H9 (cell line): ENCODE data around the gene FAM209A. TPM values are rescaled to one million over a fixed set of nuclear protein-coding genes. Genes with fewer than 3 reads are reported as not detected.

Experiments
- DNase-seq: peaks from one replicate; pipeline ENCODE4 v3.0.0-alpha.2; 2017
- H2AFZ ChIP-seq: one replicate; pipeline ENCODE4 v1.6.1; 2013; ENCODE audit warnings: mild to moderate bottlenecking, low read length, control low read depth, moderate library complexity
- H2AK5ac ChIP-seq: 2 replicates; pipeline ENCODE4 v1.6.1; 2013; ENCODE audit warnings: low read length, control low read depth, mixed read lengths; ENCODE audit not compliant: insufficient read length
- H2BK120ac ChIP-seq: one replicate; pipeline ENCODE4 v1.6.1; 2013; ENCODE audit warnings: low read depth, mild to moderate bottlenecking, low read length, control low read depth, inconsistent platforms; ENCODE audit not compliant: poor library complexity, severe bottlenecking
- H2BK12ac ChIP-seq: 2 replicates; pipeline ENCODE4 v1.6.1; 2013; ENCODE audit warnings: low read length, control low read depth, mixed read lengths, low read depth; ENCODE audit not compliant: insufficient read length
- H2BK15ac ChIP-seq: 2 replicates; pipeline ENCODE4 v1.6.1; 2013; ENCODE audit warnings: low read depth, low read length, control low read depth
- H2BK20ac ChIP-seq: one replicate; pipeline ENCODE4 v1.6.1; 2013; ENCODE audit warnings: low read depth, mild to moderate bottlenecking, low read length, control low read depth, inconsistent platforms; ENCODE audit not compliant: poor library complexity, severe bottlenecking
- H2BK5ac ChIP-seq: 2 replicates; pipeline ENCODE4 v1.6.1; 2013; ENCODE audit warnings: low read length, control low read depth, mixed read lengths; ENCODE audit not compliant: insufficient read length
- H3K14ac ChIP-seq: 2 replicates; pipeline ENCODE4 v1.6.1; 2013; ENCODE audit warnings: low read length, control low read depth; ENCODE audit not compliant: insufficient read depth
- H3K18ac ChIP-seq: 2 replicates; pipeline ENCODE4 v1.6.1; 2013; ENCODE audit warnings: low read depth, mild to moderate bottlenecking, mixed read lengths, low read length, control low read depth; ENCODE audit not compliant: insufficient read length
- H3K23ac ChIP-seq: 2 replicates; pipeline ENCODE4 v1.6.1; 2013; ENCODE audit warnings: low read length, control low read depth, mixed read lengths, low read depth; ENCODE audit not compliant: insufficient read length
- H3K23me2 ChIP-seq: 2 replicates; pipeline ENCODE4 v1.6.1; 2013; ENCODE audit warnings: low read depth, mild to moderate bottlenecking, mixed read lengths, low read length, control low read depth; ENCODE audit not compliant: insufficient read length, poor library complexity, severe bottlenecking
- H3K27ac ChIP-seq: 2 replicates; pipeline ENCODE4 v1.5.1; 2013; ENCODE audit warnings: low read length, control low read depth, mixed read lengths, low read depth; ENCODE audit not compliant: insufficient read length
- H3K27me3 ChIP-seq: 2 replicates; pipeline ENCODE4 v1.6.1; 2013; ENCODE audit warnings: low read length, control low read depth, inconsistent platforms; ENCODE audit not compliant: insufficient read depth
- H3K4ac ChIP-seq: 2 replicates; pipeline ENCODE4 v1.6.1; 2013; ENCODE audit warnings: low read depth, mild to moderate bottlenecking, control low read depth, inconsistent platforms, low read length, moderate library complexity
- H3K4me1 ChIP-seq: 2 replicates; pipeline ENCODE4 v1.6.1; 2013; ENCODE audit warnings: low read length, control low read depth, inconsistent platforms; ENCODE audit not compliant: insufficient read depth
- H3K4me2 ChIP-seq: 2 replicates; pipeline ENCODE4 v1.6.1; 2013; ENCODE audit warnings: low read length, control low read depth, mixed read lengths; ENCODE audit not compliant: insufficient read length, insufficient read depth
- H3K56ac ChIP-seq: 2 replicates; pipeline ENCODE4 v1.6.1; 2013; ENCODE audit warnings: low read depth, mild to moderate bottlenecking, mixed read lengths, low read length, control low read depth; ENCODE audit not compliant: insufficient read length
- H3K79me1 ChIP-seq: 2 replicates; pipeline ENCODE4 v1.6.1; 2013; ENCODE audit warnings: low read depth, mild to moderate bottlenecking, moderate library complexity, low read length, control low read depth, inconsistent platforms; ENCODE audit not compliant: insufficient read depth, poor library complexity, severe bottlenecking
- H3K79me2 ChIP-seq: 2 replicates; pipeline ENCODE4 v1.6.1; 2013; ENCODE audit warnings: low read length, control low read depth, inconsistent platforms; ENCODE audit not compliant: insufficient read depth
- H3K9ac ChIP-seq: 2 replicates; pipeline ENCODE4 v1.6.1; 2013; ENCODE audit warnings: low read length, control low read depth, mixed read lengths; ENCODE audit not compliant: insufficient read length; ENCODE audit errors: extremely low read depth
- H3K9me3 ChIP-seq: one replicate; pipeline ENCODE4 v1.6.1; 2013; ENCODE audit warnings: low read depth, low read length, inconsistent platforms; ENCODE audit not compliant: control insufficient read depth
- H3T11ph ChIP-seq: one replicate; pipeline ENCODE4 v1.6.1; 2013; ENCODE audit warnings: mild to moderate bottlenecking, low read length, control low read depth, inconsistent platforms
- H4K20me1 ChIP-seq: one replicate; pipeline ENCODE4 v1.6.1; 2013; ENCODE audit not compliant: control insufficient read depth, insufficient read length, insufficient read depth
- H4K5ac ChIP-seq: 2 replicates; pipeline ENCODE4 v1.6.1; 2013; ENCODE audit warnings: low read depth, mild to moderate bottlenecking, mixed read lengths, low read length, control low read depth; ENCODE audit not compliant: insufficient read length
- H4K8ac ChIP-seq: replicated peaks from 2 replicates; pipeline ENCODE4 v1.6.1; 2013; ENCODE audit warnings: low read length, control low read depth, mixed read lengths, low read depth; ENCODE audit not compliant: insufficient read length
- H4K91ac ChIP-seq: 2 replicates; pipeline ENCODE4 v1.6.1; 2013; ENCODE audit warnings: low read depth, mild to moderate bottlenecking, moderate library complexity, mixed read lengths, low read length, control low read depth; ENCODE audit not compliant: insufficient read length
- H3K27ac Mint-ChIP-seq, 3 experiments: 2 replicates in 2 of 3; 3 replicates in 1 of 3; pipeline ENCODE4 v1.8.0; 2020 to 2021; ENCODE audit warnings: mixed read lengths in 3 of 3, mild to moderate bottlenecking in 1 of 3, moderate library complexity in 1 of 3
- H3K27me3 Mint-ChIP-seq: 2 replicates; pipeline ENCODE4 v1.8.0; 2021; ENCODE audit warnings: low read depth, mild to moderate bottlenecking, moderate library complexity, mixed read lengths
- H3K36me3 Mint-ChIP-seq, 3 experiments: 2 replicates in 2 of 3; 3 replicates in 1 of 3; pipeline ENCODE4 v1.8.0; 2020 to 2021; ENCODE audit warnings: low read depth in 3 of 3, mixed read lengths in 3 of 3; ENCODE audit not compliant: insufficient read depth in 1 of 3
- H3K4me1 Mint-ChIP-seq, 2 experiments: 2 replicates each; pipeline ENCODE4 v1.8.0; 2020; ENCODE audit warnings: mixed read lengths in 2 of 2
- H3K4me3 Mint-ChIP-seq, 2 experiments: 2 replicates in 1 of 2; 3 replicates in 1 of 2; pipeline ENCODE4 v1.8.0; 2020 to 2021; ENCODE audit warnings: mild to moderate bottlenecking in 2 of 2, mixed read lengths in 2 of 2, moderate library complexity in 1 of 2
- H3K9me3 Mint-ChIP-seq, 2 experiments: 2 replicates in 1 of 2; 3 replicates in 1 of 2; pipeline ENCODE4 v1.8.0; 2020; ENCODE audit warnings: mild to moderate bottlenecking in 2 of 2, mixed read lengths in 2 of 2, moderate library complexity in 1 of 2
- WGBS: extraction: QIAGEN DNeasy Blood & Tissue Kit; methylation state at CpG from one replicate; pipeline ENCODE4 v1.1.7; 2013; ENCODE audit warnings: missing lambda C conversion rate, low lambda C conversion rate, mixed read lengths; ENCODE audit not compliant: insufficient read length; ENCODE audit errors: extremely low coverage; 5-methylcytosine and 5-hydroxymethylcytosine counted together
- total RNA-seq: library from RNA; stranded (reverse); gene quantifications from 2 replicates; pipeline ENCODE4 v1.2.1, GENCODE V29; 2021
- TF ChIP-seq, protein P1 (sequence below): fragments of 200-600 bp; sonication (generic); conservative IDR thresholded peaks from 3 replicates; pipeline ENCODE4 v1.8.0; 2021; ENCODE audit warnings: antibody characterized with exemption, mild to moderate bottlenecking

FAM209A gene
- total RNA-seq, 1 experiment from 2014 or later, result not detected

DNA sequence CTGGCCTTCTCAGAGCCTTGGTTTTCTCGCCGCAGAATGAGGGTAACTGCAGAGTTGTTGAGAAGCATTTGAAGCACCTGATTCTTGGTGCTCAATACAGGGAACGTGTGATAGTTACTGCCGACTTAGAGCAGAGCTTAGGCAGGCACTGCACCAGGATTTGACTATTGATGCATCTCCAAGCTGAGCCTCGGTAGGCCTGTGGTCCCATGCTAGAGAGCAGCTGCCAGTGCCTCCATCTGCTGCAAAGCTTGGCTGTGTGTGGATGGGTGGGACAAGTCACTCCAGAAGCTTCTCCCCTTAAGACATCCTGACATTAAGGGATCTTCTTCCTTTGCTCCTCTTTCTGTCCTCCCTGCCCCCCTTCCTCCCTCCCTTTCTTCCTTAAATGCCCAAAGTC lies 49.4 kb downstream of the FAM209A start:
- no CpG with 5 or more reads among the region's 5 CpGs for WGBS
- no peaks in the 10 kb centered on the region for H3K23me2 ChIP-seq
- no peak overlapping the region for H2AFZ ChIP-seq
- H3K9ac ChIP-seq, result no peak overlapping the region
- no peaks in the 10 kb centered on the region for H3K79me1 ChIP-seq
- H3K27ac Mint-ChIP-seq, result no peak overlapping the region; a peak in 1 of 7 replicates
- no peak overlapping the region for H2BK12ac ChIP-seq
- no peak overlapping the region for H3K14ac ChIP-seq
- TF ChIP-seq, protein P1, sequence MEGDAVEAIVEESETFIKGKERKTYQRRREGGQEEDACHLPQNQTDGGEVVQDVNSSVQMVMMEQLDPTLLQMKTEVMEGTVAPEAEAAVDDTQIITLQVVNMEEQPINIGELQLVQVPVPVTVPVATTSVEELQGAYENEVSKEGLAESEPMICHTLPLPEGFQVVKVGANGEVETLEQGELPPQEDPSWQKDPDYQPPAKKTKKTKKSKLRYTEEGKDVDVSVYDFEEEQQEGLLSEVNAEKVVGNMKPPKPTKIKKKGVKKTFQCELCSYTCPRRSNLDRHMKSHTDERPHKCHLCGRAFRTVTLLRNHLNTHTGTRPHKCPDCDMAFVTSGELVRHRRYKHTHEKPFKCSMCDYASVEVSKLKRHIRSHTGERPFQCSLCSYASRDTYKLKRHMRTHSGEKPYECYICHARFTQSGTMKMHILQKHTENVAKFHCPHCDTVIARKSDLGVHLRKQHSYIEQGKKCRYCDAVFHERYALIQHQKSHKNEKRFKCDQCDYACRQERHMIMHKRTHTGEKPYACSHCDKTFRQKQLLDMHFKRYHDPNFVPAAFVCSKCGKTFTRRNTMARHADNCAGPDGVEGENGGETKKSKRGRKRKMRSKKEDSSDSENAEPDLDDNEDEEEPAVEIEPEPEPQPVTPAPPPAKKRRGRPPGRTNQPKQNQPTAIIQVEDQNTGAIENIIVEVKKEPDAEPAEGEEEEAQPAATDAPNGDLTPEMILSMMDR, result no peak
- H4K8ac ChIP-seq, result no peak overlapping the region
- H4K91ac ChIP-seq, result no peak overlapping the region
- no peak overlapping the region for H3K4me3 Mint-ChIP-seq
- no peak overlapping the region for H3K18ac ChIP-seq
- H3K56ac ChIP-seq, result no peak overlapping the region
- H2BK15ac ChIP-seq, result no peak overlapping the region
- H3K36me3 Mint-ChIP-seq, result no peaks in the 10 kb centered on the region
- H3K27ac ChIP-seq, result no peak overlapping the region
- no peaks in the 10 kb centered on the region for H4K20me1 ChIP-seq
- H3K4me1 ChIP-seq, result no peaks in the 10 kb centered on the region
- no peaks in the 10 kb centered on the region for H3K27me3 ChIP-seq
- H3K9me3 Mint-ChIP-seq, result peaks cover 0 to 3% of the 10 kb centered on the region in 2 experiments; a peak in 2 of 5 replicates
- no peak overlapping the region for H2AK5ac ChIP-seq
- H3K9me3 ChIP-seq, result no peaks in the 10 kb centered on the region
- no peak overlapping the region for H4K5ac ChIP-seq
- H3K4me2 ChIP-seq, result no peak overlapping the region
- no peak overlapping the region for H2BK5ac ChIP-seq
- H2BK120ac ChIP-seq, result no peak overlapping the region
- H3K79me2 ChIP-seq, result no peaks in the 10 kb centered on the region
- no peak overlapping the region for H3K4ac ChIP-seq
- peaks cover 2% of the 10 kb centered on the region; the same call in 1 of the 2 replicates for H3K27me3 Mint-ChIP-seq
- H2BK20ac ChIP-seq, result no peak overlapping the region
- peaks cover 8% of the 10 kb centered on the region in 2 experiments; a peak in 3 of 4 replicates for H3K4me1 Mint-ChIP-seq
- H3K23ac ChIP-seq, result no peak overlapping the region
- DNase-seq, result no peak
- no peak overlapping the region for H3T11ph ChIP-seq
